ENCODE data around the gene WDR91. TPM values are rescaled to one million over a fixed set of nuclear protein-coding genes. Genes with fewer than 3 reads are reported as not detected.

WDR91 gene
- total RNA-seq, 5 donors from 2014 or later (not counting 1 experiment from before 2014, with no cell fraction given), result 28.1 to 41.2 (median 37.6) TPM

DNA sequence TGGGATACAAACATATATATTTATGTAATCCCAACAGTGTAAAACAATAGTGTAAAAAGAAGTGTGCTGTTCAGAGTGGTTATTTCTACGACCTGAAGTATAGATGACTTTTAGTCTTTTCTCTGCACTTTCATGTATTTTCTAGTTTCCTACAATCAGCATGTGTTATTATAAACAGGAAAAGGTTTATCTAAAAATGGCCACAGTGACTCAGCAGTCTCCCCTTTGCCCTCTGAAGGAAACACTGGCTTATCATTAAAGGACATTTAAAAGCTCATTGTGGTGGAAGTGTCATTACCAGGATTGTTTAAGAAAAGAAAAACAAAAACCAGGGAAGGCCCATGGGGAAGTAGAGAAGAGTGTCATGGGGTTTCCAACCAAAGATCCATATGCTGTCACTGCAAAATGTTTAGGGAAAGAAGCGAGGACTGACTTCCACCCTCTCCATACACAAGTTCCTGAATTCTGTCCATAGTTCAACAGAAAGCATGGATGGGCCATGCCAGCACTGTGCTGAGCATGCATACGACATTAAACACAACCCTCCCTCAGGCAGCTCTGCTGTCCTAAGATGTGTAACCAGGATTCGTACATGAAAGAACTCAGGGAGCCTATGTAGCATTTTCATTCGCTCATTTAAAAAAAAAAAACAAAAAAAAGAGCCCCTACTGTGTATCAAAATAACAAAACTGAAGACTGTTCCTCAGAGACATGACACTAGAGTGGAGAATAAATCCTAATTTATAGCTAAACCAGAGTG is 51.0 kb downstream of the WDR91 start:
- no peak overlapping the region for H3K27ac ChIP-seq (ENCODE audit: low read length)
- Mint-ChIP-seq H3K9me3 (peaks cover 19 to 24% (median 20%) of the 10 kb centered on the region in 3 donors), H3K4me1 (peaks cover 57 to 80% (median 70%) of the 10 kb centered on the region in 3 donors)

DNA sequence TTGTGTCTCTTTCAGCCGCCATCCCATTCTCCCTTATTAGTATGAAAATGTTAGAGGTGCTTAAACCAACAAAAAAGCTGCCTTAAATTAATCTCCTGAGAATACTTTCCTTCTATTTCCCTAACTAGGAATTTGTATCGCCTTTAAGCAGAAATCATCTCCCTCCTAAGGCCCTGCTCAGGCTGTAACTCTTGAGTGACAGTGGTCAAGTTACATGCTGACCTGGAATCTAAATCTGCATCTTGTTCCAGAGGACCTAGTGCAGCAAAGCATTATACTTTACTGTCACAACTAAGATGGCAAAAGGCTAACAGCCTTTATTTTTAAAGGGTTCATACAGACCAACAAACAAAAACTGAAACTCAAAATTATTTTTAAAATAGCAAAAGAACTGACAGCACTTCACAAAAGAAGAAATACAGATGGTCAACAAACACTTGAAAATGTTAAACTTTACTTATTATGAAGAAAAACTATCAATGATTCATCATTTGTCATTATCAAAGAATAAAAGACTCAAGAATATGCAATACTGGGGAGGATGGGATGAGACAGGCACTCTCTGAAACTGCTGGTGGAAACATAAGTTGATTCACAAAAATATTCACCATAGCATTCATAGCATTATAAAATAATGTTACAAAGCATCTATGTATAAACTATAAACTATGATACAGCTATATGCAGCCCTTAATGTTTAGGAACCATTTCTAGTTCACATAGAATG is 51.8 kb downstream of the WDR91 start:
- Mint-ChIP-seq H3K4me1 (peaks cover 61 to 85% (median 74%) of the 10 kb centered on the region in 3 donors), H3K27ac (peak overlapping the region; percentile 68 to 93), H3K4me3 (peak overlapping the region; percentile 0 to 29 (median 24)), H3K27me3 (no peaks in the 10 kb centered on the region), H3K36me3 (peaks cover 77% of the 10 kb centered on the region), H3K9me3 (peaks cover 19 to 31% (median 27%) of the 10 kb centered on the region in 3 donors)
- POLR2A ChIA-PET, result interaction anchor here in 1 of 2 donors (0.7 kb wide), 1 partner anchor 22 kb away, joined by 3 read pairs; no protein-coding TSS in a partner anchor
- no peak for DNase-seq
- Histone ChIP-seq H3K36me3 (ENCODE audit: control insufficient read depth in 2 of 2, extremely low read depth in 1 of 2, insufficient read depth in 1 of 2, low read length in 1 of 2) (peaks cover 3 to 15% of the 10 kb centered on the region in 2 donors), H3K4me1 (ENCODE audit: control insufficient read depth in 1 of 2, extremely low read depth in 1 of 2, insufficient read depth in 2 of 2, low read length in 2 of 2) (peaks cover 2 to 32% of the 10 kb centered on the region in 2 experiments), H3K27ac (ENCODE audit: low read length) (no peak overlapping the region), H3K9me3 (peaks cover 3% of the 10 kb centered on the region), H3K27me3 (replicated peaks in 1 of 2; ENCODE audit: control insufficient read depth in 2 of 2, extremely low read depth in 1 of 2, insufficient read depth in 2 of 2, low read length in 1 of 2) (no peaks in the 10 kb centered on the region), H3K4me3 (ENCODE audit: control insufficient read depth in 1 of 2, extremely low read depth in 1 of 2, low read length in 1 of 2) (no peak overlapping the region)
- WGBS (ENCODE audit: insufficient coverage), result no CpG with 5 or more reads among the region's 2 CpGs
- CTCF ChIA-PET, result no interaction called here
- ATAC-seq (replicated peaks in 1 of 4), result peak in 1 of 4 experiments; percentile 7

More for the DNA sequence above, 51.0 kb downstream of the WDR91 start:
- H3K36me3 ChIP-seq (ENCODE audit: control insufficient read depth in 2 of 2, extremely low read depth in 1 of 2, insufficient read depth in 1 of 2, low read length in 1 of 2), result peaks cover 3 to 23% of the 10 kb centered on the region in 2 donors
- Mint-ChIP-seq H3K4me3 (peak overlapping the region; percentile 8 to 29 (median 22)), H3K27me3 (no peaks in the 10 kb centered on the region), H3K27ac (peak overlapping the region; percentile 68 to 93), H3K36me3 (peaks cover 72% of the 10 kb centered on the region)
- 90% methylated on average over 2 of the region's 5 CpGs for WGBS (ENCODE audit: insufficient coverage)
- ATAC-seq (replicated peaks in 1 of 4), result peak in 3 of 4 experiments; percentile 20 to 70 (median 61)
- no peak for DNase-seq
- ChIA-PET CTCF (interaction anchor here in 1 of 2 donors (0.6 kb wide), 1 partner anchor 591 kb away, joined by 4 read pairs; no protein-coding TSS in a partner anchor), POLR2A (interaction anchor here (0.6 to 1.3 kb wide), 4 partner anchors 12 to 134 kb away, joined by 3 to 5 read pairs (median 4); partner anchors contain the start of gene TMEM140 (in 1 of the 2))
- H3K4me3 ChIP-seq (ENCODE audit: control insufficient read depth in 1 of 2, extremely low read depth in 1 of 2, low read length in 1 of 2), result no peak overlapping the region
- peaks cover 3% of the 10 kb centered on the region for H3K9me3 ChIP-seq
- no peaks in the 10 kb centered on the region for H3K27me3 ChIP-seq (replicated peaks in 1 of 2; ENCODE audit: control insufficient read depth in 2 of 2, extremely low read depth in 1 of 2, insufficient read depth in 2 of 2, low read length in 1 of 2)
- H3K4me1 ChIP-seq (ENCODE audit: control insufficient read depth in 1 of 2, extremely low read depth in 1 of 2, insufficient read depth in 2 of 2, low read length in 2 of 2), result peaks cover 2 to 32% of the 10 kb centered on the region in 2 experiments

DNA sequence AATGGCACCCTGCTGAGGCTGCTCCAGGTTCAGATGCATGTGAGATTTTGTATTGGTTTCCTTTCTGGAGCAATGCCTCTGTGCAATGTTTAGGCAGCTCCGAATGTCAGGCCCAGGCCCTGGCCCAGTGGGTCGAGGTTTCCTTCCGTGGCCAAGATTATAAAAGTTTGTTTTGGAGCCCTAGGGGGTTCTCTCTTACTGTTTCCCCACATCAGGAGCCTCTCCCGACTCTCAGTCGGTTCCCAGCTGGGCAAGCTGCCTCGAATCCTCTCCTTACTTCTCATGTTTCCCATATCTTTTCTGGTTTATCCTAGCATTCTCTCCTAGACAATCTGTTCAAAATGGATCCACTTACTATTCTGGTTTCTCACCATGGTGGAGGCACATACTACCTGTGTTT is 52.5 kb downstream of the WDR91 start:
- Mint-ChIP-seq H3K36me3 (peaks cover 79% of the 10 kb centered on the region), H3K4me1 (peaks cover 67 to 86% (median 78%) of the 10 kb centered on the region in 3 donors), H3K9me3 (peaks cover 24 to 38% (median 34%) of the 10 kb centered on the region in 3 donors), H3K4me3 (peak overlapping the region in 1 of 3 donors; percentile 0), H3K27me3 (no peaks in the 10 kb centered on the region), H3K27ac (peak overlapping the region; percentile 68 to 93)
- Histone ChIP-seq H3K9me3 (peaks cover 3% of the 10 kb centered on the region), H3K4me1 (ENCODE audit: control insufficient read depth in 1 of 2, extremely low read depth in 1 of 2, insufficient read depth in 2 of 2, low read length in 2 of 2) (peaks cover 2 to 32% of the 10 kb centered on the region in 2 experiments), H3K27me3 (replicated peaks in 1 of 2; ENCODE audit: control insufficient read depth in 2 of 2, extremely low read depth in 1 of 2, insufficient read depth in 2 of 2, low read length in 1 of 2) (no peaks in the 10 kb centered on the region), H3K27ac (ENCODE audit: low read length) (no peak overlapping the region), H3K4me3 (ENCODE audit: control insufficient read depth in 1 of 2, extremely low read depth in 1 of 2, low read length in 1 of 2) (no peak overlapping the region), H3K36me3 (ENCODE audit: control insufficient read depth in 2 of 2, extremely low read depth in 1 of 2, insufficient read depth in 1 of 2, low read length in 1 of 2) (peaks cover 3 to 12% of the 10 kb centered on the region in 2 donors)
- ATAC-seq (replicated peaks in 1 of 4) (no peak), DNase-seq (no peak)
- ChIA-PET POLR2A (no interaction called here), CTCF (interaction anchor here in 1 of 2 donors (1.4 kb wide), 1 partner anchor 172 kb away, joined by 5 read pairs; the partner anchor contains the start of gene AGBL3)
- WGBS (ENCODE audit: insufficient coverage), result 100% methylated on average over 3 of the region's 6 CpGs

DNA sequence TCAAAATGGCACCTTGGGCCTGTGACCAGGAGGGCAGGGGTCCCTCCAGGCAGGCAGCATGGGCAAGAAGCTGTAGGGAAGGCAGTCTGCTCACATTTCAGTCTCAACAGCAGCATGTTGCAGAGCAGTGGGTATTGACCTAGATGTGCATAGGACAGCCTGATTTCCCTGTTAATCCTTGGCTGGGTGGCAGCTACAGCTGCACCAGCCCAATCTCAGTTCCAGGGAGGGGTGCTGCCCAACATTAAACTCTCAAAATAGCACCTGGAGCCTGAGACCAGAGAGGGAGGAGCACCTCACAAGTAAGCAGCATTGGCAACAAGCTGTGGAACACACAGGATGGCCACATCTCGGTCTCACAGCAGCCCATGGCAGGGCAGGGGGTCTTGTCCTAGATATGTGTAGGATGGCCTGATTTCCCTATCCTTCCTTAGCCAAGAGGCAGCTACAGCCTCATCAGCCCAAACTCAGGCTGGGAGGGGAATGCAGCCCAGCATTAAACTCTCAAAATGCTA is 53.1 kb downstream of the WDR91 start:
- Histone ChIP-seq H3K4me3 (ENCODE audit: control insufficient read depth in 1 of 2, extremely low read depth in 1 of 2, low read length in 1 of 2) (no peak overlapping the region), H3K36me3 (ENCODE audit: control insufficient read depth in 2 of 2, extremely low read depth in 1 of 2, insufficient read depth in 1 of 2, low read length in 1 of 2) (peaks cover 0 to 10% of the 10 kb centered on the region in 2 donors), H3K4me1 (ENCODE audit: control insufficient read depth in 1 of 2, extremely low read depth in 1 of 2, insufficient read depth in 2 of 2, low read length in 2 of 2) (peaks cover 2 to 32% of the 10 kb centered on the region in 2 experiments), H3K9me3 (peaks cover 3% of the 10 kb centered on the region), H3K27me3 (replicated peaks in 1 of 2; ENCODE audit: control insufficient read depth in 2 of 2, extremely low read depth in 1 of 2, insufficient read depth in 2 of 2, low read length in 1 of 2) (no peaks in the 10 kb centered on the region), H3K27ac (ENCODE audit: low read length) (no peak overlapping the region)
- ChIA-PET CTCF (interaction anchor here (0.6 to 1.4 kb wide), 3 partner anchors 13 to 402 kb away, joined by 3 to 5 read pairs (median 3); partner anchors contain the start of gene AGBL3 (in 1 of the 2)), POLR2A (no interaction called here)
- Mint-ChIP-seq H3K4me1 (peaks cover 71 to 90% (median 83%) of the 10 kb centered on the region in 3 donors), H3K4me3 (no peak overlapping the region), H3K36me3 (peaks cover 83% of the 10 kb centered on the region), H3K27ac (peak overlapping the region; percentile 61 to 68), H3K9me3 (peaks cover 28 to 42% (median 39%) of the 10 kb centered on the region in 3 donors), H3K27me3 (no peaks in the 10 kb centered on the region)
- WGBS (ENCODE audit: insufficient coverage), result no CpG with 5 or more reads among the region's 1 CpG
- DNase-seq (no peak), ATAC-seq (replicated peaks in 1 of 4) (no peak)

DNA sequence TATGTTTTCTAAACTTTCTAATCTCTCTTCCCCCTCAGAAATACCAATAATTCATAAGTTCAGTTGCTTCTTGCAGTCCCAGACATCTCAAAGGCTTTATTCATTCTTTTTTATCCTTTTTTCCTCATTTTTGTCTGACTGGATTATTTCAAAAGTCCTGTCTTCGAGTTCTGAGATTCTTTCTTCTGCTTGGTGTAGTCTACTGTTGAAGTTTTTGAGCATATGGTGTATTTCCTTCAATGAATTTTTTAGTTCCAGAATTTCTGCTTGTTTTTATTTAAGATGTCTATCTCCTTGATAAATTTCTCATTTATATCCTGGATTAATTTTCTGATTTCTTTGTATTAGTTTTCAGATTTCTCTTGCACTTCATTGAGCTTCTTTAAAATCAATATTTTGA is 55.0 kb downstream of the WDR91 start:
- CTCF ChIA-PET, result interaction anchor here in 1 of 2 donors (1.2 to 1.3 kb wide), 2 partner anchors 13 to 170 kb away, joined by 3 to 5 read pairs; partner anchors contain the start of gene AGBL3
- H3K9me3 ChIP-seq, result peaks cover 3% of the 10 kb centered on the region
- H3K4me1 ChIP-seq (ENCODE audit: control insufficient read depth in 1 of 2, extremely low read depth in 1 of 2, insufficient read depth in 2 of 2, low read length in 2 of 2), result peaks cover 2 to 34% of the 10 kb centered on the region in 2 experiments
- H3K27me3 ChIP-seq (replicated peaks in 1 of 2; ENCODE audit: control insufficient read depth in 2 of 2, extremely low read depth in 1 of 2, insufficient read depth in 2 of 2, low read length in 1 of 2), result no peaks in the 10 kb centered on the region
- no peaks in the 10 kb centered on the region for H3K27me3 Mint-ChIP-seq
- no peak overlapping the region for H3K27ac Mint-ChIP-seq
- H3K4me3 ChIP-seq (ENCODE audit: control insufficient read depth in 1 of 2, extremely low read depth in 1 of 2, low read length in 1 of 2), result no peak overlapping the region
- WGBS (ENCODE audit: insufficient coverage), result no CpG with 5 or more reads among the region's 1 CpG
- H3K27ac ChIP-seq (ENCODE audit: low read length), result no peak overlapping the region
- peaks cover 72 to 89% (median 89%) of the 10 kb centered on the region in 3 donors for H3K4me1 Mint-ChIP-seq
- POLR2A ChIA-PET, result no interaction called here
- H3K4me3 Mint-ChIP-seq, result peak overlapping the region in 1 of 3 donors; percentile 10
- H3K36me3 ChIP-seq (ENCODE audit: control insufficient read depth in 2 of 2, extremely low read depth in 1 of 2, insufficient read depth in 1 of 2, low read length in 1 of 2), result peaks cover 0 to 16% of the 10 kb centered on the region in 2 donors
- peaks cover 84% of the 10 kb centered on the region for H3K36me3 Mint-ChIP-seq
- ATAC-seq (replicated peaks in 1 of 4) (no peak), DNase-seq (no peak)
- peaks cover 24 to 39% (median 37%) of the 10 kb centered on the region in 3 donors for H3K9me3 Mint-ChIP-seq

DNA sequence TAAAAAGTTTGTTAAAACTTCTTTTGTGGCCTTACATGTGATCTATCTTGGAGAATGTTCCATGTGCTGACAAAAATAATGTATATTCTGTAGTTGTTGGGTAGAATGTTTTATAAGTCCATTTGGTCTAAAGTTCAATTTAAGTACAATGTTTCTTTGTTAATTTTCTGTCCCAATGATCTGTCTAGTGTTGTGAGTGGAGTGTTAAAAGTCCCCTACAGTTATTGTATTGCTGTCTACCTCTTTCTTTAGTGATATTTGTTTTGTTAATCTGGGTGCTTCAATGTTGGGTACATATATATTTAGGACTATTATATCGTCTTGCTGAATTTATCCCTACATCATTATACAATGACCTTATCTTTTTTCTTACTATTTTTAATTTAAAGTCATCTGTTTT is 56.6 kb downstream of the WDR91 start:
- no peak overlapping the region for H3K4me3 Mint-ChIP-seq
- no peak overlapping the region for H3K27ac Mint-ChIP-seq
- no peak overlapping the region for H3K4me3 ChIP-seq (ENCODE audit: control insufficient read depth in 1 of 2, extremely low read depth in 1 of 2, low read length in 1 of 2)
- ATAC-seq (replicated peaks in 1 of 4) (no peak), DNase-seq (no peak)
- peaks cover 0 to 16% of the 10 kb centered on the region in 2 donors for H3K36me3 ChIP-seq (ENCODE audit: control insufficient read depth in 2 of 2, extremely low read depth in 1 of 2, insufficient read depth in 1 of 2, low read length in 1 of 2)
- no peaks in the 10 kb centered on the region for H3K27me3 Mint-ChIP-seq
- H3K9me3 Mint-ChIP-seq, result peaks cover 24 to 39% (median 37%) of the 10 kb centered on the region in 3 donors
- H3K27ac ChIP-seq (ENCODE audit: low read length), result no peak overlapping the region
- POLR2A ChIA-PET, result no interaction called here
- CTCF ChIA-PET, result no interaction called here
- H3K36me3 Mint-ChIP-seq, result peaks cover 75% of the 10 kb centered on the region
- peaks cover 70 to 89% (median 89%) of the 10 kb centered on the region in 3 donors for H3K4me1 Mint-ChIP-seq
- H3K9me3 ChIP-seq, result peaks cover 3% of the 10 kb centered on the region
- H3K4me1 ChIP-seq (ENCODE audit: control insufficient read depth in 1 of 2, extremely low read depth in 1 of 2, insufficient read depth in 2 of 2, low read length in 2 of 2), result peaks cover 2 to 34% of the 10 kb centered on the region in 2 experiments
- no CpG with 5 or more reads among the region's 1 CpG for WGBS (ENCODE audit: insufficient coverage)
- H3K27me3 ChIP-seq (replicated peaks in 1 of 2; ENCODE audit: control insufficient read depth in 2 of 2, extremely low read depth in 1 of 2, insufficient read depth in 2 of 2, low read length in 1 of 2), result no peaks in the 10 kb centered on the region

All from T-cell (primary cell).